ENCODE measurements around the gene COP1.

Gene COP1

GRCh38 chr1:176177764-176178163 lies 29.3 kb downstream of the COP1 start:
- TF ChIP-seq GATA3 (IDR thresholded peaks at IDR 0.05; ENCODE audit: low read depth, low read length): no peak
- no peak for TF ChIP-seq GATA2 (IDR thresholded peaks at IDR 0.05; ENCODE audit: low read depth, low read length)

- TF ChIP-seq GATA2 (IDR thresholded peaks at IDR 0.05; ENCODE audit: low read depth, low read length): no peak
- no peak for TF ChIP-seq GATA3 (IDR thresholded peaks at IDR 0.05; ENCODE audit: low read depth, low read length)
These were observed 33.0 kb downstream of the COP1 start for GRCh38 chr1:176174108-176174507.

GRCh38 chr1:176172215-176172614 lies 34.9 kb downstream of the COP1 start:
- TF ChIP-seq GATA2 (IDR thresholded peaks at IDR 0.05; ENCODE audit: low read depth, low read length) (no peak), GATA3 (IDR thresholded peaks at IDR 0.05; ENCODE audit: low read depth, low read length) (no peak)

- TF ChIP-seq GATA2 (IDR thresholded peaks at IDR 0.05; ENCODE audit: low read depth, low read length) (no peak), GATA3 (IDR thresholded peaks at IDR 0.05; ENCODE audit: low read depth, low read length) (no peak)
These were observed 39.9 kb downstream of the COP1 start for GRCh38 chr1:176167210-176167609.

GRCh38 chr1:176165573-176165972 lies 41.5 kb downstream of the COP1 start:
- TF ChIP-seq GATA3 (IDR thresholded peaks at IDR 0.05; ENCODE audit: low read depth, low read length) (no peak), GATA2 (IDR thresholded peaks at IDR 0.05; ENCODE audit: low read depth, low read length) (no peak)

- TF ChIP-seq GATA3 (IDR thresholded peaks at IDR 0.05; ENCODE audit: low read depth, low read length) (no peak), GATA2 (IDR thresholded peaks at IDR 0.05; ENCODE audit: low read depth, low read length) (no peak)
These were observed 42.9 kb downstream of the COP1 start for GRCh38 chr1:176164014-176164678.

- no peak for TF ChIP-seq GATA2 (IDR thresholded peaks at IDR 0.05; ENCODE audit: low read depth, low read length)
- TF ChIP-seq GATA3 (IDR thresholded peaks at IDR 0.05; ENCODE audit: low read depth, low read length): no peak
These were observed 47.1 kb downstream of the COP1 start for GRCh38 chr1:176159993-176160392.

GRCh38 chr1:176157995-176158394 lies 49.1 kb downstream of the COP1 start:
- TF ChIP-seq GATA3 (IDR thresholded peaks at IDR 0.05; ENCODE audit: low read depth, low read length) (no peak), GATA2 (IDR thresholded peaks at IDR 0.05; ENCODE audit: low read depth, low read length) (no peak)

GRCh38 chr1:176149939-176150807 lies 56.9 kb downstream of the COP1 start:
- TF ChIP-seq GATA2 (IDR thresholded peaks at IDR 0.05; ENCODE audit: low read depth, low read length) (no peak), GATA3 (IDR thresholded peaks at IDR 0.05; ENCODE audit: low read depth, low read length) (no peak)

- TF ChIP-seq GATA2 (IDR thresholded peaks at IDR 0.05; ENCODE audit: low read depth, low read length) (no peak), GATA3 (IDR thresholded peaks at IDR 0.05; ENCODE audit: low read depth, low read length) (no peak)
These were observed 62.6 kb downstream of the COP1 start for GRCh38 chr1:176144526-176144925.

- TF ChIP-seq GATA3 (IDR thresholded peaks at IDR 0.05; ENCODE audit: low read depth, low read length): no peak
- no peak for TF ChIP-seq GATA2 (IDR thresholded peaks at IDR 0.05; ENCODE audit: low read depth, low read length)
These were observed 64.1 kb downstream of the COP1 start for GRCh38 chr1:176142973-176143372.

- TF ChIP-seq GATA2 (IDR thresholded peaks at IDR 0.05; ENCODE audit: low read depth, low read length): no peak
- no peak for TF ChIP-seq GATA3 (IDR thresholded peaks at IDR 0.05; ENCODE audit: low read depth, low read length)
These were observed 65.6 kb downstream of the COP1 start for GRCh38 chr1:176141449-176141848.

GRCh38 chr1:176136891-176137290 lies 70.2 kb downstream of the COP1 start:
- TF ChIP-seq GATA3 (IDR thresholded peaks at IDR 0.05; ENCODE audit: low read depth, low read length) (no peak), GATA2 (IDR thresholded peaks at IDR 0.05; ENCODE audit: low read depth, low read length) (no peak)

- TF ChIP-seq GATA3 (IDR thresholded peaks at IDR 0.05; ENCODE audit: low read depth, low read length) (no peak), GATA2 (IDR thresholded peaks at IDR 0.05; ENCODE audit: low read depth, low read length) (no peak)
These were observed 72.4 kb downstream of the COP1 start for GRCh38 chr1:176134666-176135065.

- TF ChIP-seq GATA2 (IDR thresholded peaks at IDR 0.05; ENCODE audit: low read depth, low read length) (no peak), GATA3 (IDR thresholded peaks at IDR 0.05; ENCODE audit: low read depth, low read length) (no peak)
These were observed 84.8 kb downstream of the COP1 start for GRCh38 chr1:176122282-176122681.
